Measurements from ENCODE around the gene HOXA6.

The HOXA6 gene

DNA sequence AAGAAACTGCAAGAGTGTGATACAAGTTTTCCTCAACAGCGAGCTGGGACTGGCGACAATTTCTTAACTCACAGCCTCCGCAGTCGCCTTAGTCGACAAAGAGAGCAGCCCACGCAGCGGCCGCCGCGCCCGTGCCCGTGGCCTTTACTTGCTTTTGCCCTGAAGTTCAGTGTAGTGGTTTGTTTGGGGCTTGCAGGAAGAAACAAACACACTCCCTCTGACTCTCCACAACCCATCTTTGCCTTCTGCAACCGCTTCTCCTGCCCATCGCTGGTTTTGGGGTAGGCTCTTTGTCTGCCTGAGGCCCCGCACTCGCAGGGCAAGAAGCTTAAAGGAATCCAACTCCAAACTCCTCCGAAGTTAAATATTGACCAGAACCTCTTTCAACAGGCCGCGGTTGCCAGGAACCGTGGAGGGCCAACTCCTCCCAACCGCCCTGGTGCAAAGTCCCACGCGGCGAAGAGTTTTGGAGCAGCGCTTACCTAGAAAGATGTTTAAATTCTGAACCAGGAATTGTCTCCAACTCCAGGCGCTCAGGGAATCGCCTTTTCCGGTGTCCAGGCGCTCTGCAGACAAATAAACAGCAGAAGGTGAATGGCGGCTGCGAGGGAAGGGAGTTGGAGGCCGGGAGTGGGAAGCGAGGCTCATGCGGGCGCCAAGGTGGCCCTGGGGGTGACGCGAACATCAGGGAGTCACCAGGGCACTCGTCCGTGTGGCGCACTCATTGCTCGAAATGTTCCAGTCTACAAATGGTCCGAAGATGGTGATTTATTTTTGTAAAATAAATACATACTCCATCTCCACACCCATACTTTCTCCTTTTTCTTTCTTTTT, 25.3 kb downstream of the HOXA6 start:
- peak; percentile 72 for DNase-seq (ENCODE audit: low spot score)

DNA sequence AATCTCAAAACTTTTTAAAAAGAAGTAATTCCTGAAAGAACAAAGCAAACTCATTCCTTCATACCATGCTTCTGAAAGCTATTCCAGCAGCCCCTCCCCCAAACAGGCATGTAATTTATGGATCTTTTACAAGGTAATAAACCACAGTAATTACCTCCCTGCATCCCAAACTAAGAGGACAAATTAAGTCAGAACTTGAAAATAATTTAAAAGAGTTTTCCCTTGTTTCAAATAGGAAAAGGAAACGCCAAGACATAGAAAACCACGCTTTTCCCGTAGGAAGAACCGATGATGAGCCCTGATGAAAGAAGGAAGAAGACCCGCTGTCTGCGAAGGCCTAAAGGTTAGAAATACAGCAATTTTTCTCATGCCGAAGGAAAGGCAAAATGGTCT, 25.9 kb downstream of the HOXA6 start:
- no peak for DNase-seq (ENCODE audit: low spot score)

- DNase-seq (ENCODE audit: low spot score) = no peak
These were observed 28.1 kb downstream of the HOXA6 start for GRCh38 chr7:27119412-27119911.

DNA sequence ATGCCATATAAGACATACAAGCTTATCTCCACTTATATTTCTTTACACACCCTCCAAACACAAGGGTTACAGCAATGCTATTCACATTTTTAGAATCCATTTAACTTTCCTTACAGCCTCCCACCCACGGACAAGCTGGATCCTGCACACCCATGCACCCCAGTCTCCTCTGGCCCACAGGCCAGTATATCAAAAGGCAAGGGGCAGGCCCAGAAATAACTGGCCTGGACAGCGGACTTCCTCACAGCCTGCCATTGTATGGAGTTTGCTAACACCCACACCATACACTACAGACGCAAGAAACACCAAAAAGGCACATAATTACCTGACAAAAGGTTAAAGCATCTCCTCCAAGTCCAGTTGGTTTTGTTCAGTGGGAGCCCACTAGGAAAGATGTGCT, 29.0 kb downstream of the HOXA6 start:
- no peak for DNase-seq (ENCODE audit: low spot score)

DNA sequence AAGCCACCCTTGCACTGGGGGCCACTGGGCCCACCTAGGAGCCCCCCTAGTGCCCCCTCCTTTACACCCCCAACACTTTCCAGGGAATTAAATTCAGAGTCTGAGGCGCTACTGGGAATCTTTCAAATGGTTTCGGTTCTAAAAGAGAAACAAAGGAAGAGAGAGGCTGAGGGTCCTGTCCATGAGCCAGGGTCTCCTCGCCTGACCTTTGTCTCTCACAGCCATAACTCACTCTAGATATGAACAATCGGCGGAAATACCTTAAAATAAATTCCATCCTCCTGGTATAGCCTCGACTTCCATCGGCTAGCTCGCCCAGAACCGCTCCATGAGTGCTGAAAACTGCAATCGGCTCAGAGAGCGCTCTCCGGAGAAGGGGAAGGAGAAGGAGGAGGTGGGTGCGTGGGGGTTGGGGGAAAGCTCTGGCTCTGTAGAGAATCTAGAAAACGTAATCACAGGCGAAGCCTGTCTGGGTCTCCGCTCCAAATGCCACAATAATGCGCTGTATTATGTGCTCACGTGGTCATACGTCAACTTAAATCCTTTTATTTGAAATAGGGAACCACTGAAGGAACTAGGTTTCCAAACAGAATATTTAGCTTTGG, 29.6 kb downstream of the HOXA6 start:
- DNase-seq (ENCODE audit: low spot score) = no peak

GRCh38 chr7:27116962-27117886, 30.4 kb downstream of the HOXA6 start:
- DNase-seq (ENCODE audit: low spot score) = no peak

- DNase-seq (ENCODE audit: low spot score) = no peak
These were observed 31.3 kb downstream of the HOXA6 start for GRCh38 chr7:27116031-27116961.

DNA sequence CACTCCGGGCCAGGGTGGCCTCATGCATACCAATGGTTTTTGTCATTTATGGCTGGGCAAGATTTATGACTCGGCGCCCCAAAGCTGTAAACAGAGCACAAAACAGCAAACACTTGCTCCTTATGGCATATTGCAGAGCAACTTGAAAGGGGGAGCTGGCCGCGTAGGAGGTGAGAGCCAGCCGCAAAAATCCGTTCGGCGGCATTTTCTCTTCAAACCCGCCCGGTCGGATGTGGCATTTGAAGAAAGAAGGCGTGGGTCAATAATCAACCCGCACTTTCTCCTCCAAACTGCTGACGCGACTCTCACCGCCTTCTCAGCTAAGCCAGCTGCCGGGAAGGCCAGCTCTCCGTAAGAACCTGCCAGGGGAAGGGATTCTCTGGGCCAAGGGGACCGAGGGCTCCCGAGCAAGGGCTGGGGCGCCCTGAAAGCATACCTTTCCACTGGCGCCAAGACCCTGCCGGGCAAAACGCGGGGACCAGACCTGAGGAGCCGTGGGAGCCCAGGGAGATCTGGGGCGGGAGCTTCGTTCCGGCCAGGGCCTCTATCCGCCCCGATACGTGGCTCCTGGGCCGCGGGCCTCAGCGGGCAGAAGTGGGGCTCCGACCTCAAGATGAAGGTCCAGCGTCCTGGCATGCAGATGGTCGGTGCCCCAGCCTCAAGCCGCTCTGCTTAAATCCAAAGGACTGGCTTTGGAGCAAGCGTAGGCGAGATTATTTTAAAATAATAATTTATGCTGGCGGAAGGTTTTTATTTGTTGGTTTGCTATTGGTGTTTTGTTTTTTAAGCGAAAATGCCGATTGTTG, 32.1 kb downstream of the HOXA6 start:
- DNase-seq (ENCODE audit: low spot score) = peak; percentile 96

- no peak for DNase-seq (ENCODE audit: low spot score)
These were observed 32.7 kb downstream of the HOXA6 start for GRCh38 chr7:27114881-27115220.

GRCh38 chr7:27113991-27114769, 33.4 kb downstream of the HOXA6 start:
- DNase-seq (ENCODE audit: low spot score) = no peak

DNA sequence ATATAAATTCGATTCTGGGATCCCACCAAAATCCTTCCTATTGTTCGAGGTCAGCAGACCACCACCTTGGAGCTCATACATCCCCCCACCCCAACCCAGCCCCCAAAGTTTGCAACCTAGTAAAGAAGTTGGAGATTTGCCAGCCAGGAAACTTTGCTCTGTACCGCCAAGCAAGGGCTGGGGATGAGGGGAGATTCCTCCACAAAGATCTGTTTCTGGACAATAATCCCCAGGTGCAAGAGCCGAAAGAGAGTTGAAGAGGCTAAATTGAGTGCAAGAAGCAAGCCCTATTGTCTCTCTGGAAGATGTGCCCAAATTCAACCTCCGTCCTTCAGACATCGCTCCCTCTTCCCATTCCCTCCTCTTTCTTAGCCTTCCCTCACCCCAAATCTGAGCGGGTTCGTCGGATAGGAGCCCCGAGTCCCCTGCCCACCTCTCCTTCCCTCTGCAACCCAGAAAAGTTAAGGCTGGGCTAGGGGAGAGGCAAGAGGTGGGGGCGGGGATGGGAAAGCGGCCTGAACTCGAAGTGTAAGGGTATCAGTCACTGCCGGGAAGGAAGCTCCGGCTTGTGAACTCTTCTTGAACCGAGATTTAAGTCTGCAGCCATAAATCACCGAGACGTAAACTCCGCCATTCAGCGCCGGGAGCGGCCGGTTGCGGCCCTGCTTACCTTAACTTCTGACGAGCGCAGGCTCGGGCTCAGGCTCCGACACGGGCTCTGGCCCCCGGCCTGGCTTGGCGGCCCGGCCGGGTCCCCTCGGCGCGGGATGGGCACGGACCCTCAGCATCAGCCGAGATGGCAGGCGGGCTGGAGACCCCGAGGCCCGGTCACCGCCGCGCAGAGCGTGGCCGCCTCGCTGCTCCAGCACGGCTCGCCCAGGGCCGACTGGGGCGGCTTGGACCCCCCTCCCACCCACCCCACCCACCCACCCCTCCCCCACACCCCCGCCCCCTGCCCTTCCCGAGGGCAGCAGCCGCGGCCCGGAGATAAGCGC, 34.3 kb downstream of the HOXA6 start:
- DNase-seq (ENCODE audit: low spot score) = no peak

- no peak for DNase-seq (ENCODE audit: low spot score)
These were observed 35.2 kb downstream of the HOXA6 start for GRCh38 chr7:27112361-27112760.

DNA sequence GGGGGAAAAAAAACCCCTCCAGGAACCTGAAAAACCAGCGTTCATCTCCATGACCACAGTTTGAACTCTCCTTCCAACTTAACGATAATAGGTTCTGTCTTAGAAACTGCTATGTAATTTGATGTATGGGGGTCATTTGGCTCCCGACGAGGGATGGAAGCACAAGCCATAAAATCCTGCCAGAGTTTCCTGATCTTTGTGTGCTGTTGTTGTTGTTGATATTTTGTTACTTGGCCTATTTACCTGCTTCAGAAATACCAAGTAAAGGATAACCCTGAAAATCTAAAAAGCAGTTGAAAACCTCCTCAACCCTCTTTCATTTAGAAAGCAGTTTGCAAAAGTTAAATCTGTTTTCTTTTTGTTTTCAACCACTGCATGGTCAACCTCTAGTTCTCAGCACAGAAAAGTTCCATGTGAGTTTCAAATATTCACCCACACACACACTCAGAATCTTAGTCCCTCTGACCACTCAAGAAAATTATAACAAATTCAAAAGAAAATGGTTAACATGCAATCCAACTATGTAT, 35.8 kb downstream of the HOXA6 start:
- DNase-seq (ENCODE audit: low spot score) = no peak

GRCh38 chr7:27111042-27111750, 36.4 kb downstream of the HOXA6 start:
- no peak for DNase-seq (ENCODE audit: low spot score)

GRCh38 chr7:27110186-27111031, 37.2 kb downstream of the HOXA6 start:
- DNase-seq (ENCODE audit: low spot score) = no peak

- no peak for DNase-seq (ENCODE audit: low spot score)
These were observed 37.9 kb downstream of the HOXA6 start for GRCh38 chr7:27109466-27110185.

Data from SW480 (cell line).